ENCODE measurements around the gene MAML1.

Gene MAML1

GRCh38 chr5:179792612-179793467, 60.2 kb downstream of the MAML1 start:
- no peak for TF ChIP-seq CTCF (IDR thresholded peaks at IDR 0.05; ENCODE audit: insufficient read depth, low read depth, low read length, missing control alignments)
- no peak for DNase-seq (ENCODE audit: low read depth)
- no peak overlapping the region for H3K4me3 ChIP-seq (ENCODE audit: low read length)

- H3K4me3 ChIP-seq (ENCODE audit: low read length) = no peak within 1 kb of the TSS
- no peak for DNase-seq (ENCODE audit: low read depth)
These were observed 61.0 kb downstream of the MAML1 start, which contains the start of gene LTC4S for GRCh38 chr5:179793468-179794139. TSS of gene LTC4S (plus strand) at chr5:179793986. CDS start at chr5:179794081, 95 bp downstream.

GRCh38 chr5:179794171-179794570, 61.5 kb downstream of the MAML1 start:
- H3K4me3 ChIP-seq (ENCODE audit: low read length) = no peak overlapping the region
- TF ChIP-seq CTCF (IDR thresholded peaks at IDR 0.05; ENCODE audit: insufficient read depth, low read depth, low read length, missing control alignments) = no peak
- no peak for DNase-seq (ENCODE audit: low read depth)

More at GRCh38 chr5:179793468-179794139, 61.0 kb downstream of the MAML1 start, which contains the start of gene LTC4S:
- TF ChIP-seq CTCF (IDR thresholded peaks at IDR 0.05; ENCODE audit: insufficient read depth, low read depth, low read length, missing control alignments) = no peak

GRCh38 chr5:179794575-179794974, 62.0 kb downstream of the MAML1 start:
- DNase-seq (ENCODE audit: low read depth) = no peak
- no peak overlapping the region for H3K4me3 ChIP-seq (ENCODE audit: low read length)
- TF ChIP-seq CTCF (IDR thresholded peaks at IDR 0.05; ENCODE audit: insufficient read depth, low read depth, low read length, missing control alignments) = no peak

- H3K4me3 ChIP-seq (ENCODE audit: low read length) = peak overlapping the region; percentile 56
- DNase-seq (ENCODE audit: low read depth) = peak; percentile 62
- no peak for TF ChIP-seq CTCF (IDR thresholded peaks at IDR 0.05; ENCODE audit: insufficient read depth, low read depth, low read length, missing control alignments)
These were observed 62.6 kb downstream of the MAML1 start for GRCh38 chr5:179795049-179795862.
